Hair follicle dermal papilla cell (primary cell): ENCODE measurements around the gene ADAMTSL5. TPM values are rescaled to one million over a fixed set of nuclear protein-coding genes. Genes with fewer than 3 reads are reported as not detected.

Experiments used
- total RNA-seq: library from RNA; depleted of rRNA; stranded (reverse); fragments of >200 nt; gene quantifications from 2 replicates; pipeline ENCODE4 v1.2.3, GENCODE V29; 2012

Gene ADAMTSL5, protein sequence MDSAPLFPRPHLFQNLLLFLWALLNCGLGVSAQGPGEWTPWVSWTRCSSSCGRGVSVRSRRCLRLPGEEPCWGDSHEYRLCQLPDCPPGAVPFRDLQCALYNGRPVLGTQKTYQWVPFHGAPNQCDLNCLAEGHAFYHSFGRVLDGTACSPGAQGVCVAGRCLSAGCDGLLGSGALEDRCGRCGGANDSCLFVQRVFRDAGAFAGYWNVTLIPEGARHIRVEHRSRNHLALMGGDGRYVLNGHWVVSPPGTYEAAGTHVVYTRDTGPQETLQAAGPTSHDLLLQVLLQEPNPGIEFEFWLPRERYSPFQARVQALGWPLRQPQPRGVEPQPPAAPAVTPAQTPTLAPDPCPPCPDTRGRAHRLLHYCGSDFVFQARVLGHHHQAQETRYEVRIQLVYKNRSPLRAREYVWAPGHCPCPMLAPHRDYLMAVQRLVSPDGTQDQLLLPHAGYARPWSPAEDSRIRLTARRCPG
- total RNA-seq, result 10.4 and 11.3 TPM in 2 replicates

GRCh38 chr19:1512671-1513498 lies at the start of gene ADAMTSL5:
Gene ADAMTSL5 (minus strand): TSS chr19:1513019. CDS start chr19:1510943, 2,076 bp downstream.

DNA sequence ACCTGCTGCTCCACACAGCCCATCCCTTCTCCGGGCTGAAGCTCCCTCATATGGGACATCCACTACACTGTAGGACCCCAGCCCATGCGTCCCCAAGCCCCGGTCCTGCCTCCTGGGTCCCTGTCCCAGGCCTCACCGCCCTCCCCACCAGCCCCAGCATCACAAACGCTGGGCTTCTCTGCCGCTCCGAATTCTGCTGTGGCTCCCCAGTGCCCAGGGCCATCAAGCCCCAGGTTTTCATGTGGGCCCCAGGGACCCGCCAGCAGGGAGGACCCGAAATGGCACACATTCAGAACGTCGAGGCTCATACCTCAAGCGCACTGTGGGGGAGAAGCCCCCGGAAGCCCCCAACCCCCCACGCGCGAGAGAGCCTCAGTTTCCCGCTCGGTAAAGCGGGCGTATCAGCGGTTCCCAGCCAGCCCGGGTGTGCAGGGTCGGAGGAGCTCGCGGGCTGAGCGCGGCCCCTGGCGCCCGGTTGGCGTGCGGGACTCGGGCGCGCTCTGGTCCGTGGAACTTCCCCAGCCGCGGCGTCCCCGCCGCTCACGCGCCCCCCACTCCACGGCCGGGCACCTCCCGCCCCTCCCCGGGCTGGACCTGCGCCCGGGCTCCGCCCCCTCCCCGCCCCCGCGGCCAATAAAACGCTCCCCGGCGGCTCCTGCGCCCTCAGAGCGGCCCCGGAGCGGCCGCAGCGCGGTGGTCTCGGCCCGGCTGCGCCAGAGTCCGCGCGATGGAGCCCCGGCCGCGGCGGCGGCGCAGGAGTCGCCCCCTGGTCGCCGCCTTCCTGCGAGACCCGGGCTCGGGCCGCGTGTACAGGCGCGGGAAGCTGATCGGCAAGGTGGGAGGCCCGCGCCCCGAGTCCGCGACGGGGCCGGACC lies 10.8 kb upstream of the ADAMTSL5 start, which contains the start of gene PLK5:
PLK5 (plus strand) TSS at position 666 of the 875 bp plus-strand sequence. CDS start 2,920 bp downstream, outside the sequence.

DNA sequence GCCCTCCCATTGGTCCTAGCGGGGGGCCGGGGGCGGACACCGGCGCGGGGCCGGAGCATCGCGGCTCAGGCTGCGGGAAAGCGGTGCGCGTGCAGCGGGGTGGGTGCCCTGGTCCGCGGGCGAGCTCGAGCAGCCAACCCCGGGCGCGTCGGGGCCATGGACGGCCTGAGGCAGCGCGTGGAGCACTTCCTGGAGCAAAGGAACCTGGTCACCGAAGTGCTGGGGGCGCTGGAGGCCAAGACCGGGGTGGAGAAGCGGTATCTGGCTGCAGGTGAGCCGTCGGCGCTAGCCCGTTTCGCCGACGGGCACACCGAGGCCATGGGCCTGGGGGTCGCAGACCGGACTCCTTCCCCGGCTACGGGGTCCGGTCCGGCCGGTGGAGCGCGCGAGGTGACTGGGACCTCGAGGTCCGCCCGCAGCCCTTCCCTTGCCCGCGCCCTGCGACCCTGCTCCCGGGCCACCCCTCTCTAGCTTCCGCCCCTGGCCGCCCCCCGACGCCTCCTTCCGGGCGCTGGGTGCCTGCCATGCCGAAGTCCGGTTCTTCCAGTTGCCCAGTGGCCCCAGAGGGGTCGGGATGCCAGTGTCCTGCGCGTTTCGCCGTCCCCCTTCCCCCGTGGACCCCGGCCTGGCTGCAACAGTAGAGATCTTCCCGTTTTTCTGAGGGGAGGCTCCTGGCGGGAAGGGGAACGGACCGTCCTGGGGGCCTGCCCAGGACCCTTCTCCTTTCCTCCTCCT lies 21.5 kb downstream of the ADAMTSL5 start, which contains the start of gene REEP6:
REEP6 (plus strand) TSS at position 68 of the 735 bp plus-strand sequence; CDS start at position 157, 89 bp downstream.

DNA sequence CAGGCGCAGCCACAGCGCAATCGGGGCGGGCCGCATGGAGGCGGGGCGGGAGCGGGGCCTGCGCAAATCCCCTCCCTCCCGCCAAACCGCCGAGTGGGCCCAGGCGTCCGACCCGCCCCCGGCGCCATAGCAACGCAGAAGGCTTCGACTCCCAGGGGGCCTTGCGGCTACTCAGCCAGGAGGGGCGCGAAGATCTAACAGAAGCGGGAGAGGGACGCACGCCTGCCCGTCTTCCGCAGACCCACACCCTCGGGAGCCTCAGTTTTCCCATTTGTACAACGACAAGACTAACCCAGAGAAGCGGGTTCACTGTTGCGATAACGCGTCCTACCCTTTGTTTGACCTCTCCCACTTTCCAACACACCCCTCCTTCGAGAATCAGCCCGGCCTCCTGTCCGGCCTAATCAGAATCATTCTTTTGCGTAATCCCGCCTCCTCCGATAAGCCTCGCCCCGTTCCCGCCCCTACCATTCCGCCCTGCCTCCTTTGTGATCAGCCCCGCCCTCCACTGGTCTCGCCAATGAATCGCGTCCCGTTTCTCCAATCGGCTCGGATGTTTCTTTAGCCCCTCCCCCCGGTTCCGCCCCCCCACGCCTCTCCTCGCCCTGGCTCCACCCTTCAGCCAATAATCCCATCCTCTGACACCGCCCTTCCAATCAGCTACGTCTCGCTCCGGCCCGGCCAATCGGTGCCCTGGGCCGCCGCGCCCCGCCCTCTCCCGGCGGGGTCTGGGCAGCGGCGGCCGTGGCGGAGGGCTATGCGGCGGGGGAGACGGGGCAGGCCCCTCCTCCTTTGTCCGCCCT lies 22.3 kb downstream of the ADAMTSL5 start, which contains the start of gene PCSK4:
PCSK4 (minus strand) TSS at position 40 of the 803 bp plus-strand sequence; CDS start at position 36, 4 bp downstream.

DNA sequence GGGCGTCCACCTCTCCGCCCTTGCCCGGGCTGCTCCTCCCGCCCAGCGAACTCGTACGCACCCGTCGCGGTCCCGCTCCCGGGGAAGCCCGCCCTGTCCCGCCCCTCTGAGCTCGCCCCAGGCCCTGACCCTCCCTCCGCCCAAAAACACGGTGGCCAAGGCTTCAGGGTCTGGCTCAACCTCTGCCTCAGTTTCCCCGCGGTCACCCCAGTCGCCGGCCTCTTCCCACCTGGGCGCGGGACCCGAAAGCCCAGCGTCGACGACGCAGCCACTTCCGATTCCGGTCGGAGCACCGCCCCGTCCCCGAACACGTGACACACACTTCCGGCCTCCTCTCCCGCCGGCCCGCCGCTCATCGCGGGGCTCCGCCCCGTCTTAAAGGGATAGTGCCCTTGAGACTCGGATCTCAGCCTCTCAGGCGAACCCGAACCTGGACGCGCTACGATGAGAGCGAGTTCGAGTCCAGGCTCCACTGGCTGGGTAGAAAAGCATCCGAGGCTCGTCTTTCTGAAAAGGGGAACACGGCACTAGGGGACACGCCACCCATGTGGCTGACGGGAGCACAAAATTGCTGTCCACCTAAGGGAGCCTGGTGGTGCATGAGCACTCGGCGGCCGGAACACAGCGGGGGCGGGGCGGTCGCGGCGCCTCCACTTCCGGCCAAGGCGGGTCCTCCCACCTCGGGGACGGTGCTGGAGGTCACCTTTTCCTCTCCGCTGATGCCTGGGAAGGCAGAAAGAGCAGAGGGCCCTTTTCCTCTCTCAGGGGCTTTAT lies 33.7 kb downstream of the ADAMTSL5 start, which contains the start of gene C19orf25:
C19orf25 (minus strand) TSS at position 282 of the 774 bp plus-strand sequence. CDS start 312 bp downstream, outside the sequence.

Other genes with a start within 250 kb of the ADAMTSL5 start
- 234 and 348 TPM in 2 replicates for gene CIRBP, start 243.7 kb downstream of the ADAMTSL5 start, total RNA-seq
- 13.1 and 15.2 TPM in 2 replicates for gene FAM174C, start 237.5 kb downstream of the ADAMTSL5 start, total RNA-seq
- not detected in 2 replicates for gene EFNA2, start 227.1 kb downstream of the ADAMTSL5 start, total RNA-seq
- gene NDUFS7, start 129.1 kb downstream of the ADAMTSL5 start, total RNA-seq, result 36.2 and 47.1 TPM in 2 replicates
- gene GAMT, start 111.5 kb downstream of the ADAMTSL5 start, total RNA-seq, result 24.2 and 28.8 TPM in 2 replicates
- gene DAZAP1, start 105.4 kb downstream of the ADAMTSL5 start, total RNA-seq, result 50.6 TPM in 2 replicates
- gene RPS15, start 74.6 kb downstream of the ADAMTSL5 start, total RNA-seq, result 301 and 458 TPM in 2 replicates
- gene APC2, start 62.9 kb downstream of the ADAMTSL5 start, total RNA-seq, result 0.49 and 0.81 TPM in 2 replicates
- gene C19orf25, start 33.8 kb downstream of the ADAMTSL5 start, total RNA-seq, result 27.8 and 37.2 TPM in 2 replicates
- 2.3 and 2.8 TPM in 2 replicates for gene PCSK4, start 22.7 kb downstream of the ADAMTSL5 start, total RNA-seq
- gene REEP6, start 21.8 kb downstream of the ADAMTSL5 start, total RNA-seq, result 1.3 and 1.8 TPM in 2 replicates
- under 0.01 and 0.12 TPM in 2 replicates for gene PLK5, start 11.1 kb upstream of the ADAMTSL5 start, total RNA-seq
- gene MEX3D, start 55.3 kb upstream of the ADAMTSL5 start, total RNA-seq, result 44.9 and 56.5 TPM in 2 replicates
- gene MBD3, start 79.8 kb upstream of the ADAMTSL5 start, total RNA-seq, result 75.4 and 81.9 TPM in 2 replicates
- gene UQCR11, start 92.4 kb upstream of the ADAMTSL5 start, total RNA-seq, result 29.8 and 34.6 TPM in 2 replicates
- gene TCF3, start 139.6 kb upstream of the ADAMTSL5 start, total RNA-seq, result 69.8 and 102 TPM in 2 replicates
- gene ONECUT3, start 240.5 kb upstream of the ADAMTSL5 start, total RNA-seq, result not detected in 2 replicates